GM12865 (cell line): ENCODE measurements around the gene PRIM2.
"Not testable (repeated sequence)": the region's sequence is repeated elsewhere in the genome, so short reads cannot be mapped to it uniquely, and the experiment has no call there.

Experiments used
- DNase-seq: peaks from one replicate; pipeline ENCODE4 v3.0.0; 2010; ENCODE audit warnings: low read depth
- H3K4me3 ChIP-seq: 2 replicates; pipeline ENCODE4 v1.5.1; 2011; ENCODE audit warnings: mild to moderate bottlenecking, low read depth, low read length, control low read depth
- CTCF ChIP-seq: IDR thresholded peaks from 2 replicates; pipeline ENCODE4 v1.5.1; 2011; ENCODE audit warnings: low read length, control low read depth, low read depth, inconsistent platforms; ENCODE audit not compliant: insufficient read depth; ENCODE audit errors: missing control alignments

The PRIM2 gene

GRCh38 chr6:57310817-57311157, 6.6 kb upstream of the PRIM2 start:
- no peak overlapping the region for H3K4me3 ChIP-seq
- TF ChIP-seq CTCF, result no peak

GRCh38 chr6:57311300-57312003, 6.0 kb upstream of the PRIM2 start:
- not testable (repeated sequence) for DNase-seq, H3K4me3 ChIP-seq

More at GRCh38 chr6:57310817-57311157, 6.6 kb upstream of the PRIM2 start:
- no peak for DNase-seq

- H3K4me3 ChIP-seq, result no peak overlapping the region
- TF ChIP-seq CTCF, result no peak
- DNase-seq, result no peak
These were observed 5.5 kb upstream of the PRIM2 start for GRCh38 chr6:57312004-57312345.

- TF ChIP-seq CTCF, result no peak
- no peak for DNase-seq
- no peak overlapping the region for H3K4me3 ChIP-seq
These were observed 4.4 kb upstream of the PRIM2 start for GRCh38 chr6:57313009-57313408.

GRCh38 chr6:57313711-57314471, 3.5 kb upstream of the PRIM2 start:
- H3K4me3 ChIP-seq, result no peak overlapping the region
- DNase-seq, result no peak
- no peak for TF ChIP-seq CTCF

GRCh38 chr6:57315111-57315510, 2.3 kb upstream of the PRIM2 start:
- no peak for DNase-seq
- TF ChIP-seq CTCF, result no peak
- no peak overlapping the region for H3K4me3 ChIP-seq

- no peak for DNase-seq
- no peak overlapping the region for H3K4me3 ChIP-seq
- no peak for TF ChIP-seq CTCF
These were observed 1.6 kb upstream of the PRIM2 start for GRCh38 chr6:57315851-57316250.
